ENCODE data around the gene IKBKE.

GRCh38 chr1:206439205-206439604 lies 31.1 kb upstream of the IKBKE start:
- TF ChIP-seq CTCF (IDR thresholded peaks at IDR 0.05 in 2 of 3, conservative IDR thresholded peaks at IDR 0.05 in 1 of 3; ENCODE audit: control insufficient read depth in 2 of 3, extremely low read depth in 1 of 3, insufficient read depth in 1 of 3, low read depth in 3 of 3, low read length in 3 of 3) = no peak
- no peak for TF ChIP-seq MEF2A (IDR thresholded peaks at IDR 0.05; ENCODE audit: insufficient read depth, low read depth, low read length)
- no peak for TF ChIP-seq CHD4 (IDR thresholded peaks at IDR 0.05)
- TF ChIP-seq POLR2A (IDR thresholded peaks at IDR 0.05; ENCODE audit: low read depth, low read length) = no peak
- TF ChIP-seq DPF2 (IDR thresholded peaks at IDR 0.05) = no peak
- no peak for TF ChIP-seq MTA3 (IDR thresholded peaks at IDR 0.05; ENCODE audit: borderline replicate concordance, low read length)
- no peak for TF ChIP-seq CHD2 (IDR thresholded peaks at IDR 0.05; ENCODE audit: borderline replicate concordance, low read depth, low read length)
- TF ChIP-seq ZZZ3 (IDR thresholded peaks at IDR 0.05; ENCODE audit: control insufficient read depth, insufficient read length, low read depth) = no peak
- no peak for TF ChIP-seq SIX5 (IDR thresholded peaks at IDR 0.05; ENCODE audit: low read depth, low read length, severe bottlenecking)
- TF ChIP-seq SPI1 (IDR thresholded peaks at IDR 0.05; ENCODE audit: borderline replicate concordance, insufficient read depth, low read depth, low read length) = no peak

Data from GM12878 (cell line).